NCI-H146 treated with DMSO at 0.1 percent for 48 hours (cell line): ENCODE data around the gene CLK2.
"Not testable (repeated sequence)": the region's sequence is repeated elsewhere in the genome, so short reads cannot be mapped to it uniquely, and the experiment has no call there.

ENCODE experiments used
- DNase-seq: peaks from one replicate; lab custom pipeline; 2025; ENCODE audit not compliant: unreplicated experiment; lab: John Stamatoyannopoulos, UW

Gene CLK2

DNA sequence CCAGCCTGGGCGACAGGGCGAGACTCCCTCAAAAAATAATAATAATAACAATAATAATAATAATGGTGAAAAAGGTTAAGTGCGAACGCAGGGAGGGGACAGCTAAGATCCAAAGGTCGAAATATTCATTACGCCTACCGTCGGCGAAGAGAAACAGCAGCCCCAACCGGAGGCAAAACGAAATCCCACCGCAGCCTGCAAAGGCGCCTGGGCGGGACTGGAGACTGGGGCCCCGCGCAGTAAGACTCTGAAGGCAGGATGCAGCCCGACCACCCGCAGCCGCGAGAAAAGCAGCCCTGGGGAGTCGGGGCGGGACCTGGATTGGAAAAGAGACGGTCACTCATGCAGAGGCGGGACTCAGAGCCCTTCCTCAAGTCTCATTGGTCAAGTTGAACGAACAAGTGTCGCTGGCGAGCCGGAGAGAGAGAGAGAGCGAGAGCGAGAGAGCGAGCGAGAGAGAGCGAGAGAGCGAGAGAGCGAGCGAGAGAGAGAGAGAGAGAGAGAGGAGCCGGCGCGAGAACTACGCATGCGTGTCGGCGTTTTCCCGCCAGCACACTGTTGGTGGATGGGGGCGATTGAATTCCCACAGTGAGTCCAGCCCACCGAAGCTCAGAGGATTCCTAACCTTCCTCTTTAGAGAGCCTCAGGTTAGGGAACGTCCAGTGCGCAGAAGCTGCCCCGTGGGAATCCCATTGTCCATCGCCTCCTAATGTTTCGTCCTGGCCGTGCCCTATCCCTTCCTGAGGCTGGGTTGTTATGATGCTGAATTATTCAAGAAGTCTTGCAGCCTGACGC is 28.7 kb downstream of the CLK2 start:
- peak; percentile 98 for DNase-seq

DNA sequence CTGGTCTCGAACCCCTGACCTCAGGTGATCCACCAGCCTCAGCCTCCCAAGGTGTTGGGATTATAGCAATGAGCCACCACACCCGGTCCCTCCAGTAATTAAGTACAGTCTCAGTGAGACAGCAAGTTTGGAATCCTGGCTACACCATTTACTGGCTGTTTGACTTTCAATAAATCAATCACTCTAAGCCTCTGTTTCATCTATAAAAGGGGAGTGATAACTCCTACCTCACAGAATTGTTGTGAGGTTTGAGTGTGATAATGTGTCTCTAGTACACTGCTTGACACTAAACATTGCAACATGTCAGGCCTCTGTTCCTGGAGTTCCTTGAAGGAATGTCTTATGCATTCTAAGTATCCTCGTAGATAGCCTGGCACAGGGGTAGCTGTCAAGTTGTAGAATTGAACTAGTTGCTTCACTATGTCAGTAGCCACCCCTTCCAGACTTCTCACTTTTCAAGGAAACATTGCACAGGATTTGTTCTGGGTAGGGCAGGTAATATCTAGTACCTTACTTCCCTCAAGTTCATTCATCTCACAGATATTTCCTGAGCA is 30.4 kb downstream of the CLK2 start:
- DNase-seq = no peak

DNA sequence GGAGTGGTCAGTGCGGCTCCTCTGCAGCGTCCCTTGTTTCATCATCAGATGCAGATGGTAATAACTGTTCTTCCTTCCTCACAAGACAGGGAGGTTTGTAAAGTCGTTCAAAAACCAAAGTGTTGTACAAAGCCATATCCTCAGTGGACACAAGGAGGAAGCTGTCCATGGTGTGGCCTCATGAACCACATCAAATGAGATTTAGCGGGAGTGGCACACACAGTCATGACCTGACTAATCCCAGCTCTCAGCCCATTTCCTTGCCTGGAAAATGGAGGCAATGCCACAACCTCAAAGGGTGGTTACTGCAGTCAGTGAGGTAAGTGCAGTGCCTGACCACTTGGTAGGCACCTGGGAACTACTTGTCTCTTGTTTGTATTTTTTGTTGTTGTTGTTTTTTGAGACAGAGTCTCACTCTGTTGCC is 31.5 kb downstream of the CLK2 start:
- DNase-seq = no peak

DNA sequence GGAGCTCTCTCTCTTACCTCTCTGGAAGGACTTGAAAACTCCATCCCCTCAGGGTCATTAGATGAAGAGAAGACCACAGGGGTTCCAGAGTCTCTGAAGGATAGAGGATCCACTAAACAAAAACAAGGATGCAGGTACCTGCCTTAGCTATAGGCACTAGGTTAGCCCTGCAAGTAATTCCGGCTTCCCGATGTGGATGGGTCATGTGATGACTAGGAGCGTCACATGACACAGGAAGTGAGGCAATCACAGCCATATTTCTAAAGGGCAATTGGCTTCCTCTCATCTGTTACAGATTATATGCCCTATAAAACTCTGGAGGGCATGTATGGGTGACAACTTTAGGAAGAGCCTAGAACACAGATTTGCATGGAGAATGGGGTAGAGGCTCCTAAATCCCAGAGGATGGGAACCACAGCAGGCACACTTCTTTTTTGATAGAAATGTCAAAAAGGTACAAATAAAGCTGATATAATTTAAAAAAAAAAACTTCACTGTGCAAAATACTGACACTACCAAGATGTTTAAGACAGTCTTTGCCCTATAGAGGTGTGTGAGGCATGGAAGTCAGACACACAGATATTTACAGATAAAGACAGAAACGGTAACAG is 32.1 kb downstream of the CLK2 start:
- DNase-seq = peak; percentile 48

DNA sequence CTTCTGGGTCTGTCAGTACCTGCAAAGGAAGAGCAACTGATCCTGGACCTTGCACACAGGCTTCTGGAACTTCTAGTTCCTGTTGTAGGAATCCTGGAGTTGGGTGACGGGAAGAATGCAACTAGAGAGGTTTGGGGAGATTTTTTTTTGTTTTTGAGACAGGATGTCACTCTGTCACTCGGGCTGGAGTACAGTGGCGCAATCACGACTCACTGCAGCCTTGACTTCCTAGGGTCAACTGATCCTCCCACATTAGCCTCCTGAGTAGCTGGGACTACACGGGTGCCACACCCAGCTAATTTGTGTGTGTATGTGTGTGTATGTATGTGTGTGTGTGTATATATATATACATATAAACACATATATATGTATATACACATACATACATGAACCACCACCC is 36.9 kb downstream of the CLK2 start:
- no peak for DNase-seq

DNA sequence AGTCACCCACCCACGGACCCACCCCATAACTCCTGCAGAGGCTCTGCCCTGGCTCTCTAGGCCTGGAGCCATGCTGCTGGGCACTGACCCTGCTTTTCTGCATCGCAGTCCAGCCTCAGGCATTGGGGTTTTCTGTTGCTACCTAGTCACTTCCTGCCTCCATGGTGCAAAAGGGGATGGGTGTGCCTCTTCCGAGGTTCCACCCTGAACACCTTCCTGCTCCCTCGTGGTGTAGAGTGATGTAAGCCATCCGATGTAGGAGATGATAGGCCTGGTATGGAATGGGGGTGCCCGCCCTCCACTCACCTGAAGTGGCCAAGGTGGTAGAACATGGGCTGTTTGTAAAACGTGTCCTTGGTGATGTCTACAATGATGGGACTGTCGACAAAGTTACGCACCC is 37.9 kb downstream of the CLK2 start:
- not testable (repeated sequence) for DNase-seq

DNA sequence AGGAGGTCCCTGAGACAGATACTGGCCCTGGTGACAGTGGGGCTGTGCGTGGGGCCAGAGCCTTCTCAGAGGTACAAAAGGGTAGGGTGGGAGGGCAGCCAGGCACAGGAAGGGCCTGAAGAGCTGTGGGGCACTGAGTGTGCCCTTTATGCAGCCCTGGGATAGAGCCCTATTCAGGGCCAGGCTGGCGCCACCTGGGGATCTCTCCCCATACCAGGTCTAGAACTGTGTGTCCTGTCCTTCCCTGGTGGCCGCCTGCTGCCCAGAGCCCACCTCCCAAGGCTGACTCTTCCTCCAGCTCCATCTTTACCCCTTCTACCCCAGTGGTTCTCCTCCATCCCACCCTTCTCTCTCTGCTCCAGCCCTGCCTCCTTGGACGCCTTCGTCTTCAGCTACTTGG is 39.8 kb downstream of the CLK2 start:
- not testable (repeated sequence) for DNase-seq

DNA sequence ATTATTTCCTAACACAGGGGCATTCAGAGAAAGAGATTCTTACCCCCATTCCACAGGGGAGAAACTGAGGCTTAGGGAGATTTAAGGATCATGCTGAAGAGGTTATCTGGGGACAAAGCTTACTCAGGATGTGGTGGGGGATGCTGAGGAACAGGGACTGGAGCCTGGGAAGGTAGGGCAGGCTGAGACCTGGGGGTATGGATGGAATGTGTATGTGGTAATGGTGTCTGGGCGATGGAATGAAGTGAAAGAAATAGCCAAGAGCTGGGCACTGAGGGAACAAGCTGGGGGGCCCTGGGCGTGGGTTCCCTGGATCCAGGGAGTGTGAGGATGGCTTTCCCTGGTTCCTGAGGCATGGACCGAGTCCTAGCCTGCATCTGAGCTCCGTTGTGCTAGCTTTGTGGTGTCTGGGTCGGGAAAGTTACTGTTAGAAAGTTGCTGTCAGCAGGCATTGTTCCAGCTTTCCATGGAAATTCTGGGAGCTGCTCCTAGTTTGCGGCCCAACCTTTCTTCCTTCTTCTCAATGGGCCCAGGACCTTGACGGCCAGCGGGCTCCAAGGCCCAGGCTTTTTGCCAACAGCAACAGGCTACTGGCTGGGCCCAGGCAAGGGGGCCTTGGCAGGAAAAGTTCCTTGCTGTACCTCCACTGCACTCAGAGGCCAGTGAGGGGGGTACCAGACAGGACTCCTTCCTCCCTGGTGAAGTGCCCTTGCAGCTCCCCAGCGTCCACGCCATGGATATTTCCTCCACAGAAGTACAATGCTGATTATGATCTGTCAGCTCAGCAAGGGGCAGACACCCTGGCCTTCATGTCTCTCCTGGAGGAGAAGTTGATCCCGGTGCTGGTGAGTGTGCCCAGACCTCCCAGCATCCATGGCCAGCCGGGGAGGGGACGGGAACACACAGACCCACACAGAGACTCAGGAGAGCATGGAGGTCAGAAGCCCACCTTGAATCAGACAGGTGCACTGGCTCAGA is 41.0 kb downstream of the CLK2 start:
- DNase-seq = not testable (repeated sequence)

DNA sequence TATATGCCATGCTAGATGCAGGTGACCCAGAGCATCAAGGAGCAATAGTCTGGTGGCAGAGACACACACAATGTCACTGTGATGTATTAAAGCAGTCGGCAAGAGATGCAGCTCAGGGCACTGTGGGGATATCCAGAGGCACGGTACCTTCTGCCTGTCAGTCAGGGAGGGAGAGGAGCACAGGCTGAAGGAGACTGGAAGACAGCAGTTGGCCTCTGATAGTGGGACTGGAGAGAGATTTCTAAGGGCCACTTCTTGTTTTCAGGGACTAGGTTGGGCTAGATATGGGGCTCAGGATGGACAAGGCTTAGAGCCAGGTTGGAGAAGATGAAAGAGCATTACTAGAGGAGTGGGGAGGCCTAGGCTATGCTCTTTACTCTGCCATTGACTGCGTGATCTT is 42.0 kb downstream of the CLK2 start:
- not testable (repeated sequence) for DNase-seq

DNA sequence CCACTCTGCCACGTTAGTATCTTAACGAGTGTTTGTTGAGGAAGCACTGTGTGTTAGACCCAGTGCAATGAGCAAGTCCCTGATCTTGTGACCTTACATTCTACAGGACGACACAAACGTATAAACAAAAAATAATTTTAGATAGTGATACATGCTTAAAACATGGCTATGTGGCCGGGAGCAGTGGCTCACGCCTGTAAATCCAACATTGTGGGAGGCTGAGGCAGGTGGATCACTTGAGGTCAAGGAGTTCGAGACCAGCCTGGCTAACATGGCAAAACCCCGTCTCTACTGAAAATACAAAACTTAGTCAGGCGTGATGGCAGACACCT is 45.2 kb downstream of the CLK2 start:
- no peak for DNase-seq

DNA sequence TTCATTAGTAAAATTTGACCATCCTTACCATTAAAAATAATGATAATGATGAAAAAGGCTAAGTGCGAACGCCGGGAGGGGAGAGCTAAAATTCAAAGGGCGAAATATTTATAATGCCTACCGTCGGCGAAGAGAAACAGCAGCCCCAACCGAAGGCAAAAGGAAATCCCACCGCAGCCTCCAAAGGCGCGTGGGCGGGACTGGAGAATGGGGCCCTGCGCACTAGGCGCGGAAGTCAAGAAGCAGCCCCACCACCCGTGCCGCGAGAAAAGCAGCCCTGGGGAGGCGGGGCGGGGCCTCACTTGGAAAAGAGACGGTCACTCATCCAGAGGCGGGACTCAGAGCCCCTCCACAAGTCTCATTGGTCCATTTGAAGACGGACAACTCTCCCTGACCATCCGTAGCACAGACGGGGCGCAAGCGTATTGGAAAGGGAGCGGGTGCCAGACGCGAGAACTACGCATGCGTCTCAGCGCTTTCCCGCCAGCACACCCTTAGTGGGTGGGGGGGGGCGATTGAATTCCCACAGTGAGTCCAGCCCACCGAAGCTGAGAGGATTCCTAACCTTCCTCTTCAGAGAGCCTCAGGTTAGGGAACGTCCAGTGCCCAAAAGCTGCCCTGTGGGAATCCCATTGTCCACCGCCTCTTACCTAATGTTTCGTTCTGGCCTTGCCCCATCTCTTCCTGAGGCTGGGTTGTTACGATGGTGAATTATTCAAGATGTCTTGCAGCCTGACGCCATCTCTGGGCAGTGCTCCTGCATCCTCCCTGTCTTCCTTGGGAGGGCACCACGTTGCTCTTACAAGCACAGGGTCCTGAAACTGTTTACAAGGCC is 45.8 kb downstream of the CLK2 start:
- peak; percentile 99 for DNase-seq

DNA sequence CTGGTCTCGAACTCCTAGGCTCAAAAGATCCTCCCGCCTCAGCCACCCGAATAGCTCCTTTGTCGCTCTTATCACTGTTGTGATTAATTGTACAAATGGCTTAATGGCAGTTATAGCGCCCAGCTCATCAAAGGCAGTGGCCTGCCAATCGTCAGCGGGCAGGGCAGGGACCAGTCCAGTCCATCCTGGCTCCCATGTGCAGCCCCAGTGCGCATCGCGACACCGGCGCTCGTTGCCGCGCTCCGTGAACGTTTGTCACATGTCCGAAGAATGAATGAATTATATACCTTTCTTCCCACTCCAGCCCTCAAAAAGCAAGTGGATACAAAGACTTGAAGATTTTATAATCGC is 46.4 kb downstream of the CLK2 start:
- DNase-seq = peak; percentile 57

DNA sequence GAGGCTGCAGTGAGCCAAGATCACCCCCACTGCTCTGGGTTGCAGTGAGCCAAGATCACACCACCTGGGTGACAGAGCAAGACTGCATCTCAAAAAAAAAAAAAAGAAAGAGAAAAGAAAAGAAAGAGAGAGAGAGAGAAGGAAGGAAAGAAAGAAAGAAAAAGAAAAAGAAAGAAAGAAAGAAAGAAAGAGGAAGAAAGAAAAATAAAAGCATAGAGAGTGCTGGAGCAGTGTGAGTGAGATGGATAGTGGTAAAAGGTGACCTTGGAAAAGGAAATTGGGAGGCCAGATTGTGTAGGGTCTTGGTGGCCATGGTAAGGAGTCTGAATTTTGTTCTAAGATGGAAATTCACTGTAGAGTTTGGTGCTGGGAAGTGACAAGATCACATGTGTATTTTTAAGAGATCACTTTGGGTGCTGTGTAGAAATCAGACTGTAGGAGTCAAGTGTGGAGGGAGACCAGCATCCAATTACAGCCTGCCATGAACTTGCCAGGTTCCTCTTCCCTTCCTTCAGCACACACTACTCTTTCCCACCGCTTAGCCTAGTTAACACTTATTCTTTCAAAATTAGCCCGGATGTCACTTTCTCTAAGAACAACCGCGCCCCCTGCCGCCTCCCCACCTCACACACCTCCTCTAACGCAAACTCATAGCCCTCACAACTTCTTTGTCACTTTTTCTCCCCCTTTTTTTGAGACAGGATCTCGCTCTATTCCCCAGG is 47.0 kb downstream of the CLK2 start:
- peak; percentile 57 for DNase-seq

DNA sequence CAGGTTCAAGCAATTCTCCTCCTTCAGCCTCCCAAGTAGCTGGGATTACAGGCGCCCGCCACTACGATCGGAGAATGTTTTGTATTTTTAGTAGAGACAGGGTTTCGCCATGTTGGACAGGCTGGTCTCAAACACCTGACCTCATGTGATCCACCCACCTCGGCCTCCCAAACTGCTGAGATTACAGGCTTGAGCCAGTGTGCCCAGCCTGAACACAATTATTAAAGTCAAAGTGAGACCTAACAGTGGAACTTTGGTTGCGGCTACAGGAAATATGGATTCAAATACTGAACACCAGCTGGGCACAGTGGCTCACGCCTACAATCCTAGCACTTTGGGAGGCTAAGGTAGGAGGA is 47.9 kb downstream of the CLK2 start:
- not testable (repeated sequence) for DNase-seq

DNA sequence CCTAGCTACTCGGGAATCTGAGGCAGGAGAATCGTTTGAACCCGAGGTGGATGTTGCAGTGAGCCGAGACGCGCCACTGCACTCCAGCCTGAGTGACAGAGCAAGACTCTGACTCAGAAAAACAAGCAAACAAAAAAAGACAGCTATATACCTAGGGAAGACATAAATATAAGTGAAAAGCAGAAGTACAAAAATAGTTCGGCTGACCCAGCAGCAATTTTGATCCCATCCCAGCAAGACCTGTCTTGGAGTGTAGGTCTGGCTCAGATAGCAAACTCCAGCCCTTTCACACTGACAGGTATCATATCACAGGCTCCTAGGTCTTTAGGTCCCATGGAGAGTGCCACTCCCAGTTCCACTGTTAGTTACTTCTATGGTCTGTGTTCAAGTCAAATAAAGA is 50.3 kb downstream of the CLK2 start:
- no peak for DNase-seq

DNA sequence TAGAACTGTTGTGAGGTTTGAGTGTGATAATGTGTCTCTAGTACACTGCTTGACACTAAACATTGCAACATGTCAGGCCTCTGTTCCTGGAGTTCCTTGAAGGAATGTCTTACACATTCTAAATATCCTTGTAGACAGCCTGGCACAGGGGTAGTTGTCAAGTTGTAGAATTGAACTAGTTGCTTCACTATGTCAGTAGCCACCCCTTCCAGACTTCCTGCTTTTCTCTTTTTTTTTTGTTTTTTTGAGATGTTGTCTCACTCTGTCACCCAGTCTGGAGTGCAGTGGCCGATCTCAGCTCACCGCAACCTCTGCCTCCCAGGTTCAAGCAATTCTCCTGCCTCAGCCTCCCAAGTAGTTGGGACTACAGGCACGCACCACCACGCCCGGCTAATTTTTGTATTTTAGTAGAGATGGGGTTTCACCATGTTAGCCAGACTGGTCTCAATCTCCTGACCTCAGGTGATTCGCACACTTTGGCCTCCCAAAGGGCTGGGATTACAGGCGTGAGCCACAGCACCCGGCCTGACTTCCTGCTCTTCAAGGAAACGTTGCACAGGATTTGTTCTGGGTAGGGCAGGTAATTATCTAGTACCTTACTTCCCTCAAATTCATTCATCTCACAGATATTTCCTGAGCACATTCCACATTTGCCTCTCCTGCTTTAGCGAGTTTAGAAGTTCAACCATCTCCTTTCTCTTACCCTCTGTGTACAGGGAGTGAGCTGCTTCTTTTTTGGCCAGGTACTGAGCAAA is 52.9 kb downstream of the CLK2 start:
- DNase-seq = not testable (repeated sequence)

DNA sequence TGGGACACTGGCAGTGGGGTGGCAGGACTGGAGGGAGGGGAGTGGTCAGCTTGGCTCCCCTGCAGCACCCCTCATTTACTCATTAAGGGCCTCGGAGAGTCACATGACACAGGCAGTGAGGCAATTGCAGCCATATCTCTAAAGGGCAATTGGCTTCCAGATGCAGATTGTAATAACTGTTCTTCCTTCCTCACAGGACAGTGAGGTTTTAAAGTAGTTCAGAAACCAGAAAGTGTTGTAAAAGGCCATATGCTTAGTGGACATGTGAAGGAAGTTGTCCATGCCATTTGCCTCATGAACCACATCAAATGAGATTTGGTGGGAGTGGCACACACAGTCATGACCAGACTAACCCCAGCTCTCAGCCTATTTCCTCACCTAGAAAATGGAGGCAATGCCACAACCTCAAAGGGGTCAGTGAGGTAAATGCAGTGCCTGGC is 53.7 kb downstream of the CLK2 start:
- no peak for DNase-seq

DNA sequence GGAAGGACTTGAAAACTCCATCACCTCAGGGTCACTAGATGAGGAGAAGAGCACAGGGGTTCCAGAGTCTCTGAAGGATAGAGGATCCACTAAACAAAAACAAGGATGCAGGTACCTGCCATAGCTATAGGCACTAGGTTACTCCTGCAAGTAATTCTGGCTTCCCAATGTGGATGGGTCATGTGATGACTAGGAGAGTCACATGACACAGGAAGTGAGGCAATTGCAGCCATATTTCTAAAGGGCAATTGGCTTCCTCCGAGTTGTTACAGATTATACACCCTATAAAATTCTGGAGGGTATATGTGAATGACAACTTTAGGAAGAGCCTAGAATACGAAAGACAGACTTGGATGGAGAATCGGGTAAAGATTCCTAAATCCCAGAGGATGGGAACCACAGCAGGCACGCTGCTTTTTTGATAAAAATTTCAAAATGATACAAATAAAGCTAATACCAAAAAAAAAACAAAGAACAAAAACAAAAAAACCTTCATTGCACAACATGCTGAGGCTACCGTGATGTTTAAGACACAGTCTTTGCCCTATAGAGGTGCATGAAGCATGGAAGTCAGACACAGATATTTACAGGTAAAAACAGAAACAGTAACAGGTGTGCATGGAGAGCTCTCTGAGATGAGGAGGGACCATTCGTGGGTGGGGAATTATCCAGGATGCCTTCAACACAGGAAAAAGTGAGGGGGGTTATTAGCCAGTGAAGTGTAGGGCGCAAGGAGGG is 54.3 kb downstream of the CLK2 start:
- DNase-seq = peak; percentile 35

DNA sequence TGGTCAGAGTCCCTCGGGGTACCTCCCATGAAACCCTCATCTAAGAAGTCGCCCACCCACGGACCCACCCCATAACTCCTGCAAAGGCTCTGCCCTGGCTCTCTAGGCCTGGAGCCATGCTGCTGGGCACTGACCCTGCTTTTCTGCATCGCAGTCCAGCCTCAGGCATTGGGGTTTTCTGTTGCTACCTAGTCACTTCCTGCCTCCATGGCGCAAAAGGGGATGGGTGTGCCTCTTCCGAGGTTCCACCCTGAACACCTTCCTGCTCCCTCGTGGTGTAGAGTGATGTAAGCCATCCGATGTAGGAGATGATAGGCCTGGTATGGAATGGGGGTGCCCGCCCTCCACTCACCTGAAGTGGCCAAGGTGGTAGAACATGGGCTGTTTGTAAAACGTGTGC is 58.6 kb downstream of the CLK2 start:
- not testable (repeated sequence) for DNase-seq
